NCI-H526 treated with DMSO at 0.1 percent for 48 hours (cell line): ENCODE measurements around the gene SENP3.

Source experiments
- DNase-seq: peaks from one replicate; lab custom pipeline; 2025; lab: John Stamatoyannopoulos, UW

SENP3 gene

DNA sequence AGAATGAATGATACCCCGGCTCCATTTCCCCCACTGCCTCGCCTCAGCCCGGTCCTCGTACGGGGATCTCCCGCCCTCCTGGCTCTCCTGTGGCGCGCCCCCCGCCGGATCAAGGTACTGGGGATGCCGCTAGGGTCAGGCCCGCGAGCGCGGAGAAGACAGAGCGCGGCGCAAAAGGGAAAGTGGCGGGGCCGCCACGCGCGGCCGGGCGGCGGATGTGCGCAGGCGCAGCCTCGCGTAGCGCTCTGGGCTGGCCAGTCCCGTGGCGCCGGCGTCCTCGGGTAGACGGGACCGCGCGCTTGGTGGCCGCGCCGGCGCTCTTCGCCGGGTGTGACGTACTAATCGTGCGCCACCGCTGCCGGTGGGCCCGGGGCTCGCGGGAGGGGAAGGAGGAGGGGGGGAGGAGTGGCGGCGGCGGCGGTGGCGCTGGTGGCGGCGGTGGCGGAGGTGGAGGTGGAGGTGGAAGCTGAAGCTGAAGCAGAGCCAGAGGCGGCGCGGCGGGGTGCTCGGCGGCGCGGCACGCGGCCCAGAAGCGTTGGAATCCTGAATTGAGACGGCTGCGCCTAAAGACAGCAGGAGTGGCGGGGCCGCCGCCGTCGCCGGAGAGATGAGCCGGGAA lies at the start of gene SENP3:
TSS of gene SENP3 (plus strand) at position 331 of the 619 bp plus-strand sequence. CDS start 1,158 bp downstream, outside the sequence.
- DNase-seq: no peak

DNA sequence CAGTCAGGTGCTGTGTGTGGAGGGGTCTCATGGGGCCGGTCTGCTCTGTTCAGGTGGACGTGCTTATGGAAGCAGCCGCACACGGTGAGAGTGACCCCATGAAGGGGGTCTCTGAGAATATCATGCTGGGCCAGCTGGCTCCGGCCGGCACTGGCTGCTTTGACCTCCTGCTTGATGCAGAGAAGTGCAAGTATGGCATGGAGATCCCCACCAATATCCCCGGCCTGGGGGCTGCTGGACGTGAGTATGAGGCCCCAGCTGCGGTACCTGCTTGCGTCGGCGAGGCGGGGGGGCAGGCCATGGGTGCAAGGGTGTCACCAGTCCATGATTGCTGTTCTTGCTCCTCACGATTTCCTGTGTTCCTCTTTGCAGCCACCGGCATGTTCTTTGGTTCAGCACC lies 49.6 kb upstream of the SENP3 start:
- no peak for DNase-seq

DNA sequence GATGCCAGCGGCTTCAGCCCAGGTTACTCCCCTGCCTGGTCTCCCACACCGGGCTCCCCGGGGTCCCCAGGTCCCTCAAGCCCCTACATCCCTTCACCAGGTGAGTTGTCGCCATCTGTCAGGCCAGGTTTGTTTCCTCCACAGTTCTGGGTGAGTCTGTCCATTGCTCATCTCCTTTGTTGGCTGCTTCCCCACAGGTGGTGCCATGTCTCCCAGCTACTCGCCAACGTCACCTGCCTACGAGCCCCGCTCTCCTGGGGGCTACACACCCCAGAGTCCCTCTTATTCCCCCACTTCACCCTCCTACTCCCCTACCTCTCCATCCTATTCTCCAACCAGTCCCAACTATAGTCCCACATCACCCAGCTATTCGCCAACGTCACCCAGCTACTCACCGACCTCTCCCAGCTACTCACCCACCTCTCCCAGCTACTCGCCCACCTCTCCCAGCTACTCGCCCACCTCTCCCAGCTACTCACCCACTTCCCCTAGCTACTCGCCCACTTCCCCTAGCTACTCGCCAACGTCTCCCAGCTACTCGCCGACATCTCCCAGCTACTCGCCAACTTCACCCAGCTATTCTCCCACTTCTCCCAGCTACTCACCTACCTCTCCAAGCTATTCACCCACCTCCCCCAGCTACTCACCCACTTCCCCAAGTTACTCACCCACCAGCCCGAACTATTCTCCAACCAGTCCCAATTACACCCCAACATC lies 48.7 kb upstream of the SENP3 start:
- no peak for DNase-seq

DNA sequence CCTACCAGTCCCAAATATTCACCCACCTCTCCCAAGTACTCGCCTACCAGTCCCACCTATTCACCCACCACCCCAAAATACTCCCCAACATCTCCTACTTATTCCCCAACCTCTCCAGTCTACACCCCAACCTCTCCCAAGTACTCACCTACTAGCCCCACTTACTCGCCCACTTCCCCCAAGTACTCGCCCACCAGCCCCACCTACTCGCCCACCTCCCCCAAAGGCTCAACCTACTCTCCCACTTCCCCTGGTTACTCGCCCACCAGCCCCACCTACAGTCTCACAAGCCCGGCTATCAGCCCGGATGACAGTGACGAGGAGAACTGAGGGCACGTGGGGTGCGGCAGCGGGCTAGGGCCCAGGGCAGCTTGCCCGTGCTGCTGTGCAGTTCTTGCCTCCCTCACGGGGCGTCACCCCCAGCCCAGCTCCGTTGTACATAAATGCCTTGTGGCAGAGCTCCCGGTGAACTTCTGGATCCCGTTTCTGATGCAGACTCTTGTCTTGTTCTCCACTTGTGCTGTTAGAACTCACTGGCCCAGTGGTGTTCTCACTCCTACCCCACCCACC lies 47.8 kb upstream of the SENP3 start:
- DNase-seq: no peak

DNA sequence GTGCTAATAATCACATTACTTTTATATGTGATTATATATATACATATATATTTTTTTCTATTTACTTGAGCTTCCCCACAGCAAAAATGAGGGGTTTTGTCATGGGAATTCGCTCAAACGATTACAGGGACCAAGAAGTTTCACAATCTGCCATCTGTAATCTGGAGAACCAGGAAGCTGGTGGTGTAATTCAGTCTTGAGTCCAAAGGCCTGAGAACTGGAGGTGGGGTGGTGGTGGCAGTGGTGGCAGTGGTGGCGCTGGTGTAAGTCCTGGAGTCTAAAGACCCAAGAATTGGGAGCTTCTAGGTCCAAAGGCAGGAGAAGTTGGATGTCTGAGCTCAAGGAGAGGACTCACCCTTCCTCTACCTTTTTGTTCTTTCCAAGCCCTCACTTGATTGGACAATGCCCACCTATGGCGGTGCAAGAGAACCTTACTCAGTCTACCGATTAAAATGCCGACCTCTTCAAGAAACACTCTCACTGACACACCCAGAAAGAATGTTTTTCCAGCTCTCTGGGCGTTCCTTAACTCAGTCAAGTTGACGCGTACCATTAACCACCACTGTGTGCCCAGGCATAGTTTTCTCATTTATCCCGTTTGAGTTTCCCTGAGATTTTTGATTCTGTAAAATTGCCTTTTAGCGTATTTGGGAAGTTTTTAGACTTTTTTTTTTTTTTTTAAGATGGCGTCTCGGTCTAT lies 45.7 kb upstream of the SENP3 start:
- no peak for DNase-seq

DNA sequence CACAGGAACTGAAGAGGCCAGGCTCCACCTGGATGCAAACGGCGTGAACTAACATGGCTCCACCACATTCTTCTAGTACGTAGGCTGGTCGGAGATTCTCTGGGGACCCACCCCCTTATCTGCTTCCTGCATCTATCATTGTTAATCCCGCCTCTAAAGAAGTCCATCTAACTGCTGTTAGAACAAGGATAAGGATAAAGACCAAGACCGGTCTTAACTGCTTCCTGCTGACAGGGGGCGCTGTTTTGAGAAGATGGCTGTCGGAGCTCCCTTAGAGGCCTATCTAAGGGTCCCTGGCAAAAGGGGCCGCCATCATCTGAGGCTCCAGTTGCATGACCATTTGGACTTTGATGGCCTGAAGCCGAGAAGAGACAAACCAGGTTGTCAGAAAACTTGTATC lies 38.7 kb upstream of the SENP3 start:
- DNase-seq: no peak

DNA sequence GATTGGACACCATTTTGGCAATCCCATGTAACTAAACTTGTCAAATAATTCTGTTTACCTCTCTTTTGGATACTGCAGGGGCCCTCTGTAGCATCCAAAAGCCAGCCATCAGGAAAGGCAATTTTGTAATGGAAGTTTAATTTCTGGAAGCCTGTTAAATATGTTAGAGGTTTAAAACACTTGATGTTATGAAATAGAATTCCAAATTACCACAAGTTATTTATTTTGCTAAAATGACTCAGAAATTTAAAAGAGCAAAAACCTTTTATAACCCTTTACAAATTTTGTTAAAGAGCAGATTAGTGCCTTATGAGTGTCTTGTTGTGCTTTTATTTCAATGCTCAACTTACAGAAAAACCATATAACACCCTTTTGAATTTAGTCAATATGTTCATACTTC lies 32.9 kb upstream of the SENP3 start:
- no peak for DNase-seq

DNA sequence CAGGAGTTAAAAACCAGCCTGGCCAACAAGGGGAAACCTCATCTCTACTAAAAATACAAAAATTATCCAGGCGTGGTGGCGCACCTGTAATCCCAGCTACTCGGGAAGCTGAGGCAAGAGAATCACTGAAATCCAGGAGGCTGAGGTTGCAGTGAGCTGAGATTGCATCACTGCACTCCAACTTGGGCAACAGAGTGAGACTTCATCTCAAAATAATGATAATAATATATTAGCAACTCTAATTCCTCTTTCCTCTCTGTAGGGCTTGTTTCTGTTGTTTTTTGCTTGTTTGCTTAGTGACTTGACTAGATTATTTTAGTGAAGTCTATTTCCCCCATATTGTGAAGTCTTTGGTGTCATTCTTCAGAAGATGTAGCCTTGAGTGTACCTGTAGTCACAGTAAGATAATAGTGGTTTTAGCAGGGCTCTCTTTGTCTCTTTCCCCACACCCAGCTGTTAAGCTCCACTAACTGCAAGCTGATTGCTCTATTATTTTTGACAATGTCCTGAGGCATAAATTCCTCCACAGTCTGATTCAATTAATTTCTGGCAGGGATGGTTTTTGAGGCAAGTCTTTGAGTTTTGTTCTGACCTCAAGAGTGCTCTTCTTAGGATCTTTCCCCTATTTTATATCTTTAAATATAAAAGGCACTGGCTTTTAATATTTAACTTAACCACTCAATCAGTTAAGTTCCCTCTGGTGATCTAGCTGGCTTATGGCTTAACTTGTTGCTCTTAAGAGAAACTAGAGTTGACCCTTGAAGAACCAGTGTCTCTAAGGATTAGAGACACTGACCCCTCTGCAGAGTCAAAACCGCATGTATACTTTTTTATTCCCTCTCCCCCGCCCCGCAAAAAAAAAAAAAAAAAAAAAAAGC lies 31.5 kb upstream of the SENP3 start:
- no peak for DNase-seq

DNA sequence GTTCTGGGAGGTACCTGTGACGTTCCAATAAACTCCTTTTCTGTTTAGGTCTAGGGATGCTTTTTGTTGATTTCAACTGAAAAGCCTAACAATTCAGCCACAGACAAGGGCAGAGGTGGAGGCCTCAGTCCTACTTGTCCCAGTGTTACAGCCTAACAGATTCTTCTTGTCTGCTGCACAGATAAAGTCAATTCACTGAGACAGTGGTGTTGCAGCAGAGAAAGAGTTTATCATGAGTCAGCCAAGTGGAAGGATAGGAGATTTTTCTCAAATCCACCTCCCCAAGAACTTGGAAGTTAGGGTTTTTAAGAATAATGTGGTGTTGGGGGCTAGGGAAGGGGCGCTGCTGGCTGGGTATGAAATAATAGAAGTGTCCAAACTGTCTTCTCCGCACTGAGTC lies 23.7 kb upstream of the SENP3 start:
- no peak for DNase-seq

DNA sequence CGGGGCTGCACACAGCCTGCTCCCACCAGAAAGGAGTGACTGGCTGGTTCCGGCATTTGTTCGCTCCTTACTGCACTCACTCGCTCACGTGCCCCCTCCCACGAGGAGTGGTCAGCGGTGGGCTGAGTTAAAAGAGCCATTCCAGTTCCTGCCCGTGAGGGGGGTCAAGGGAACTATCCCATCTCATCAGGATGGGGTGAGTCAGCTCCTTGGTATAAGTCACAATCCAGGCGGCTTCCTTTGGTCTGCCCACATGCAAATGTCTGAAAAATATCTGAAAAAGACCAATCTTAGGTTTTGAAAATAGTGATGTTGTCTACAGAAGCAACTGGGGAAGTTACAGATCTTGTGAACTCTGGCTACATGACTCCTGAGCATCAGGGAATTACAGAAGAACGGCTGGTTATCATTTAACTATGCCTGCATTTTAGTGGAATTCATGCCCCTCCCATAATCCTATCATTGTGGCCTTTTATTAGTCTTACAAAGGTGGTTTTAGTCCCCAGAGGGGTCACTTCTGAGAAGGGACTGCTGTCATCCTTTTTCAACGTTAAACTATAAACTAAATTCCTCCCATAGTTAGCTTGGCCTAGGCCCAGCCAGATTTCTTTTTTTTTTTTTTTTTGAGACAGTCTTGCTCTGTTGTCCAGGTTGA lies 22.7 kb upstream of the SENP3 start:
- DNase-seq: no peak

DNA sequence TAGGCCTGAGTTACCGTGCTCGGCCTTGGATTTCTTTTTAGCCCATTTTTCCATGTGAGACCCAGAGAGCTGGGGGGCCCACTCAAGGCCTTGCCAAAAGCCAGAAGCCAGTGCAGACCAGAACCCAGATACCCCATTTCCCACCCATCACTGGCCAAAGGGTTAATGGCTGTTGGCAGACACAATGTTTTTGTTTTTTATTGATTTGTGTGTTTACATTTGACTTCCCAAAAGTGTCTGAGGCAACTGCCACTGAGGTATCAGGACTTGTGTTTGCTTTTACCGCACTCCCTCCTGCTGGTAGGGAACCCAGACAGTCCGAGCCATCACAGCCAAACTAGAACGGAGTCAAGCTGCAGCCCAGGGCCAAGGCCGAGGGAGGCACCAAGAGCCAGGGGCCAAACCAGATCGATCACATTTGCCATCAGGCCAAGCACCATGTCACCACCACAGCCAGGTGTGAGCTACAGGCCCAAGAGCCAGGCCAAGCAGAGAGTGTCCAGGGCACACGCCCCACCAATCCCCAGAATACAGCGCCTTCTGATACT lies 20.6 kb upstream of the SENP3 start:
- no peak for DNase-seq

DNA sequence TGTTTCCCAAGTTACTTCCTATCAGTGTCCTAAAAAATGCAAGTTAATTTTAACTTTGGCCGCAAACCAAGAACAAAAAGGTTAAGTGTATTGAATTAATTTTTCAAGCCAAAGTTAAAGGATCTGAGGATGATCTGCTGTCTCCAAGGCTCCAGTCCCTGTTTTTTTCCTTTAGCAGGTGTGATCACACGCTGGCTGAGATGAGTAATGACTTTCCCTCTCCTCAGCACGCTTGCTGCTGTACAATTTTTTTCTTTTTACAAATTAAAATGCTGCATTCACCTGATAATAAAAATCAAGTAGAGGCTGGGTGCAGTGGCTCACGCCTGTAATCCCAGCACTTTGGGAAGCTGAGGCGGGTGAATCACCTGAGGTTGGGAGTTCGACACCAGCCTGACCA lies 16.8 kb upstream of the SENP3 start:
- no peak for DNase-seq

DNA sequence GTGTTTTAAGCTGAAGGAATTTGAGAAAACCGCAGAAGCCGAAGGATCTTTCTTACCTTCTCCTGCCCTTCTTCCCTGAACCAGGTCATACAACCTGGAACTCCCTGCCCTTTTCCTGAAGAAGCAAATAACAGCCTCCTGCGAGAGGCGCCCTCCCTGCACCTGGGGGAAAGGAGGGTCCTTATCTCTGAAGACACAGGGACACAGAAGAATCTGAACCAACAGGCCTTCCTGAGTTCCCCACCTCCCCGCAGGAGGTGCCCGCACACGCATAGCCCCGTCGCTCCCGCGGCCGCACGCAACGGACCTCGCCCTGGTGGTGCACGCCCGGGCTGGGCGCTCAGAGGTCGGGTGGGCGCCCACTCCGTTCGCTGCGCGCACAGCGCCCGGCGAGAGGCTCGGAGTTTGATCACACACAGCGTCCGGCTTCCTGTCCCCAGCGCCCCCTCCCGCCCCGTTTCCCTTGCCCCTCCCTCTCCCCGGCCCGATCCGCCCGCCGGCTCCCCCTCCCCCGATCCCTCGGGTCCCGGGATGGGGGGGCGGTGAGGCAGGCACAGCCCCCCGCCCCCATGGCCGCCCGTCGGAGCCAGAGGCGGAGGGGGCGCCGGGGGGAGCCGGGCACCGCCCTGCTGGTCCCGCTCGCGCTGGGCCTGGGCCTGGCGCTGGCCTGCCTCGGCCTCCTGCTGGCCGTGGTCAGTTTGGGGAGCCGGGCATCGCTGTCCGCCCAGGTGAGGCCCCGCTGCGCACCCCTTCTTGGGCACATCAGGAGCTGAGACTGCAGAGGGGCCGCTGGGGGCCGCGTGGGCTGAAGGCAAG lies 12.9 kb upstream of the SENP3 start, which contains the start of gene TNFSF12:
TSS of gene TNFSF12 (plus strand) at position 474 of the 816 bp plus-strand sequence. CDS start at position 570, 96 bp downstream.
- no peak for DNase-seq

DNA sequence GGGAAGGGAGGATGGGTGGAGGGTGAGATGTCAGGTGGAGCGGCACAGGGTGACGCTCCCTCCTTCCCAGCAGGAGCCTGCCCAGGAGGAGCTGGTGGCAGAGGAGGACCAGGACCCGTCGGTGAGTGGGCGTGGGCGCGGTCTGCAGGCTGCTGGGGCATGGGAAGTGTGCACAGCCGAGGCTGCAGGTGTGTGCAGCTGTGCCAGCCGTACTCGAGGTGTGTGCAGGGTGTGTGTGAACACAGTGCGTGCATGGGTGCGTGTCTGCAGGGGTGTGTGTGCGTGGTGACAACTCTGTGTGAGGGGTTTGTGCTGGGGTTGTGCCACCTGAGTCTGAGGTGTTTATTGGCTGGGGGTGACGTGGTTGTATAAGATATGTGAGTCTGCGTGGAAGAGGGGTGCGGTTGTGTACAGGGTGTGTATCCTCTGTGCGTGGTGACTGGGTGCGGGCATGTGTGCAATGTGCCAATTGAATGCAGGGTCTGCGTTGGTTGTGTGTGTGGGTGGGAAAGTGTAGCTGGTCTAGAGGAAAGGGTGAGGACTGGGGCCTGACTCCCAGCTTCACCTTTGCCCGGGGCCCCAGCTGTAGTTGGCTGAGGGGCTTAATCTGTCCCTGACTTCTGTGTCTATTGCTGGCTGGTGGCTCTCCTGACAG lies 12.2 kb upstream of the SENP3 start:
- DNase-seq: no peak

DNA sequence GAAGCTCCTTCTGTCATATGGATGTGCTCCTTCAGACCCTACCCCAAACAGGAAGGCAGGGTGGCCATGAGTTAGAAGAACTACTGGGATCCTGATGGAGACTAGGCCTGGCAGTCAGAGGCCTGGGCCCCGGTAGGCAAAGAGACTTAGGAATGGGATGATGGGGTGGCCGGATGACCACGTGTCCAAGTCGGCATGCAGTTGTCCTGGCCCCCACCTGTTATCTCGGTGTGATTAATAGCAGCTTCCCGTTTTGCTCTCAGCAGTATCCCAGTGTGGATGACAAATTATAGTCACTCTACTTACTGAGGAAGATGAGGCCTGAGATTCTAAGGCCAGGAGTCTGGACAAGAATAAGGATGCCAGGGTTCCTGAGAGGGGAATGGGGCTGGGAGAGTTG lies 11.4 kb upstream of the SENP3 start:
- DNase-seq: no peak

DNA sequence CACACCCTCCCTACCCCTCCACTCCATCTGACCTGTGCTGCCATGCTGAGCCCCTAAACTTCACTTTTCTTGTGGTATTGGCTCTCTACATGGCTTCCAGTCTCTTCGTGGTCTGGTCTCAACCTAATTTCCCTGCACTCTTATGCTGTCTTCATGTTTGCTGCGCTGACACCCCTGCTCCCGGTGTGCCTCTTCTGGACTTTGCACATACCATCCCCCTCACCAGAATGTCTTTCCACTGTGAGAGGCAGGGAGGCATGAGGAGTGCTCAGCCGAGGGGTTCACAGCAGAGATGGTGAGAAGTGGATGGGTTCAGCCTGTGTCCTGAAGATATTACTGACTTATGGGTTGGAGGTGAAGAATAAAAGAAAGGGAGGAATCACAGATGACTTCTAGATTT lies 10.3 kb upstream of the SENP3 start:
- DNase-seq: no peak

DNA sequence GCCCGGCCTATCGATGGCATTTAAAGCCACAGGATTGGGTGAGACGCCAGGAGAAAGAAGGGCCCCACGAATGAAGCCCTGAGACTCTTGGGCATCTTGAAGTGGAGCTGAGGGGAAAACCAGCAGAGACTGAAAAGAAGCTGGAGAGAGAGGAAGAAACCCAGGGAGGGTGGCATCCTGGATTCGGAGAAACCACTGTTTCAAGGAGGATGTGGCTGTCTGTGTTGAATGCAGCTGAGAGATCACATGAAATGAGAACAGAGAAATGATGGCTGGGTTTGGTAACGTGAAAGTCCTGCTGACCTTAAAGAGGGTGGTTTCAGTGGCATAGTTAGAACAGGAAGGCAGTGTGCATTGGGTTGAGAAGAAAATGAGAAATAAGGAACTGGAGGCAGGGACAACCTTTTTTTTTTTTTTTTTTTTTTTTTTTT lies 9.1 kb upstream of the SENP3 start:
- no peak for DNase-seq

DNA sequence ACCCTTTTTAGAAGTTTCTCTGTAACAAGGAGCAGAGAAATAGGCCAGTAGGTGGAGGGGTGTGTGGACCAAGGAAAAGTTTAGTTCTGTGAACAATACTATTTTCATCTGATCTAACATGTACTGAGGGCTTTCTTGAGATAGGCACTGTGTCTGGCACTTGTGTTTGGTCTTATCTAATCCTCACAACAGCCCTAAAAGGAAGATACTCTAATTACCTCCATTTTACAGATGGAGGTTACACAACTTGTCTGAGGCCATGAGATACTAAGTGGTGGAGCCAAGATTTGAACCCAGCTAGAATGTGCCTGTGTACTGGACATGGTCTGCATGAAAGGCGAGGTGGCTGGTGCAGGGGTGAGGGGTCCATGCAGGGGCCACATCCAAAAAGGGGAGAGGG lies 8.4 kb upstream of the SENP3 start:
- no peak for DNase-seq

DNA sequence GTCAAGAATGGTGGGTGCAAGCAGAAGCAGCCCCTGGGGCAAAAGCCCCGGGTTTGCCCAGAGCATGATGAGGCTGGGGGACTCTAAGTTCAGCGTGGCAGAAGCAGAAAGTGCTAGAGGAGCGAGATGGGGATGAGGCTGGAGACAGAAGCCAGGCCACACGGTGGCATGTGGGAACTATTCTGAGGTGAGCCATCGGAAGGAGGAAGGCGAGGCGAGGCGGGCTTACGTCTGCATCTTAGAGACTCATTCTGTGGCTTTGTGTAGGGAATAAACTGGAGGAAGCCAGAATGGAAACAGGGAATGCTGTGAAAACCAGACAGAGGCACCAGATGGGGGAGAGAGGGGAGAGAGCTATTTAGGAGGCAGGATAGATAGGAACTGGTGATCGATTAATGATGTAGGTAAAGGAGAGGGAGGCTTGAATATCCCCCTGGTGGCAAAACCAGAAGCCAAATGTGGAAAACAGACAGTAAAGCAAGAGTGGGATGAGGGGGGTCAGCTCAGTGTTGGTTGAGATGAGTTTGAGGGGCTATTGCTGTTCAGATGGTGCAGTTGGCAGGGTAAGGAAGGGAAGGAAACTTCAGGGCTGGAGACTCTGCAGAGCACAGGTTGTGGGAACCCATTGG lies 6.3 kb upstream of the SENP3 start:
- no peak for DNase-seq
